Stomach (tissue), 4 donors: ENCODE measurements around the gene ZXDC.

Source experiments
- POLR2A ChIP-seq, 4 donors: fragments of 450-650 bp; IDR thresholded peaks; one replicate each; pipeline ENCODE4 v1.6.1; 2016; ENCODE audit warnings: antibody characterized with exemption in 4 of 4, control low read depth in 2 of 4, mild to moderate bottlenecking in 1 of 4, moderate library complexity in 1 of 4
- POLR2AphosphoS5 ChIP-seq, 3 donors: sonication (generic); formaldehyde crosslinking; IDR thresholded peaks; one replicate each; pipeline ENCODE4 v1.6.1; 2016; ENCODE audit warnings: antibody characterized with exemption in 3 of 3
- TF ChIP-seq, protein P1 (sequence below), 7 experiments: fragments of 450-650 bp in 4 of 7; fragments of 200-600 bp in 3 of 7; sonication (generic) in 3 of 7; IDR thresholded peaks; one replicate each; pipeline ENCODE4 v1.5.1; 2016 to 2019; ENCODE audit warnings: antibody characterized with exemption in 7 of 7, control low read depth in 2 of 7, mild to moderate bottlenecking in 1 of 7

DNA sequence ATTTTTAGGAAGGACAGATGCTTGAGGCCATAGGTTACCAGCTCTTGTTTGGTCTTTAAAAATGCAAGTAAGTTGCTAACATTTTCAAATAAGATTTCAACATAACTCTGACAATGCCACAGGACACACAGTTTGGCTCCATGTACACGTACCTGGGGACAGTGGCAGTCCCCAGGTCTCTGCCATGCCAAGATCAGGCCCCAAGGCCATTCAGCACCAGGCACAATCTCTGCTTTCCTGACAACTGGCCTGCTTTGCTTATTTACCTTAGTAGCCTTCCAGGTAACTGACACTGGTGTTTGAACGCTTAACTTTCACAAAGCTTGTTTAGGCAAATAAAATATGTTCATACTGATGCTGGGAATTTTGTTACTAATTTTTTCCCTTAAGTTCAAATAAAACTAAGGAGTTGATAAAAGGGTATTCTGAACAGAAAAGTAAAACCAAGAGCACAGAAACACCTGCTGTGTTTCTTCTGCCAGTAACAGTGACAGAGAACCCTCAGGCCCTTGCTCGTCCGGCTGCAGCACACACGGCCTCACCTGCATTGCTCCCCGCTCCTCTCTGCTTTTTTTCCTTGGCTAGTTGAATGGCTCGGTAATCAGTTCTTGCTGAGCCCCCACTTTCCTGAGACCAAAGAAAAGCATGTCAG, 16.5 kb downstream of the ZXDC start:
- TF ChIP-seq, protein P1, sequence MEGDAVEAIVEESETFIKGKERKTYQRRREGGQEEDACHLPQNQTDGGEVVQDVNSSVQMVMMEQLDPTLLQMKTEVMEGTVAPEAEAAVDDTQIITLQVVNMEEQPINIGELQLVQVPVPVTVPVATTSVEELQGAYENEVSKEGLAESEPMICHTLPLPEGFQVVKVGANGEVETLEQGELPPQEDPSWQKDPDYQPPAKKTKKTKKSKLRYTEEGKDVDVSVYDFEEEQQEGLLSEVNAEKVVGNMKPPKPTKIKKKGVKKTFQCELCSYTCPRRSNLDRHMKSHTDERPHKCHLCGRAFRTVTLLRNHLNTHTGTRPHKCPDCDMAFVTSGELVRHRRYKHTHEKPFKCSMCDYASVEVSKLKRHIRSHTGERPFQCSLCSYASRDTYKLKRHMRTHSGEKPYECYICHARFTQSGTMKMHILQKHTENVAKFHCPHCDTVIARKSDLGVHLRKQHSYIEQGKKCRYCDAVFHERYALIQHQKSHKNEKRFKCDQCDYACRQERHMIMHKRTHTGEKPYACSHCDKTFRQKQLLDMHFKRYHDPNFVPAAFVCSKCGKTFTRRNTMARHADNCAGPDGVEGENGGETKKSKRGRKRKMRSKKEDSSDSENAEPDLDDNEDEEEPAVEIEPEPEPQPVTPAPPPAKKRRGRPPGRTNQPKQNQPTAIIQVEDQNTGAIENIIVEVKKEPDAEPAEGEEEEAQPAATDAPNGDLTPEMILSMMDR (IDR thresholded peaks at IDR 0.05): no peak
- TF ChIP-seq POLR2AphosphoS5 (IDR thresholded peaks at IDR 0.05) (no peak), POLR2A (IDR thresholded peaks at IDR 0.05) (no peak)
